HepG2 (cell line): ENCODE measurements around the gene SLC24A4. TPM values are rescaled to one million over a fixed set of nuclear protein-coding genes. Genes with fewer than 3 reads are reported as not detected.
A peak's percentile ranks its signal among the peaks of the same experiment; 100 is the strongest.

Experiments used
- ATAC-seq: fragments of 200-7000 bp; cut with Tn5 transposase; 3 replicates; pipeline ENCODE4 v1.9.1; 2020; ENCODE audit warnings: mild to moderate bottlenecking, moderate library complexity
- BruUV-seq: library from RNA; stranded (reverse); fragments of 400-500 nt; replicated peaks from 2 replicates; lab custom pipeline; 2021; lab: Mats Ljungman, UMichigan
- CTCF ChIA-PET: fragments of 300-600 bp; formaldehyde crosslinking; extraction: SDS; loops from one replicate; lab custom pipeline; 2021; ENCODE audit warnings: low total read pairs, inconsistent platforms, low intra/inter-chr PET ratio; lab: Yijun Ruan, JAX
- POLR2A ChIA-PET: fragments of 350-600 bp; sonication (Branson Sonifier 250); formaldehyde crosslinking; loops from one replicate; lab custom pipeline; 2020; ENCODE audit warnings: antibody characterized with exemption, inconsistent platforms; lab: Yijun Ruan, JAX
- DNase-seq: peaks from one replicate; pipeline ENCODE4 v3.0.0-alpha.2; 2015; ENCODE audit warnings: low spot score
- FAIRE-seq: peaks from 3 replicates; lab custom pipeline; 2011; peaks lifted over from hg19 to GRCh38; lab: Jason Lieb, UNC
- H2AFZ ChIP-seq: one replicate; pipeline ENCODE4 v1.6.1; 2011; ENCODE audit warnings: low read length, inconsistent platforms
- H3K27ac ChIP-seq: fragments of 300-600 bp; 3 replicates; pipeline ENCODE4 v1.8.0; 2011; ENCODE audit warnings: mixed run types, mild to moderate bottlenecking, mixed read lengths, low read length, inconsistent platforms; ENCODE audit not compliant: insufficient read depth; ENCODE audit errors: extremely low read length
- H3K27me3 ChIP-seq, 2 experiments: fragments of 200-600 bp in 1 of 2; 2 replicates in 1 of 2; 3 replicates in 1 of 2; pipeline versions ENCODE4 v1.6.0 to v1.8.0; 2011; ENCODE audit warnings: low read length in 2 of 2, mild to moderate bottlenecking in 2 of 2, moderate library complexity in 2 of 2, inconsistent platforms in 1 of 2; ENCODE audit not compliant: insufficient read depth in 2 of 2, control insufficient read depth in 1 of 2
- H3K36me3 ChIP-seq, 2 experiments: fragments of 200-600 bp in 1 of 2; replicated peaks in 1 of 2; 2 replicates in 1 of 2; 3 replicates in 1 of 2; pipeline versions ENCODE4 v1.5.1 to v1.8.0; 2011; ENCODE audit warnings: low read length in 2 of 2, inconsistent platforms in 1 of 2; ENCODE audit not compliant: insufficient read depth in 2 of 2, control insufficient read depth in 1 of 2
- H3K4me1 ChIP-seq: 2 replicates; pipeline ENCODE4 v1.5.1; 2012; ENCODE audit warnings: low read length, inconsistent platforms; ENCODE audit not compliant: insufficient read depth
- H3K4me2 ChIP-seq: 2 replicates; pipeline ENCODE4 v1.6.0; 2011; ENCODE audit warnings: low read depth, low read length, inconsistent platforms
- H3K4me3 ChIP-seq, 3 experiments: fragments of 200-600 bp in 1 of 3; sonication (generic), shearing (Covaris generic) in 1 of 3; replicated peaks in 1 of 3; 2 replicates each; pipeline ENCODE4 v1.5.1; 2011 to 2016; ENCODE audit warnings: low read length in 3 of 3, inconsistent platforms in 2 of 3, low read depth in 2 of 3, mild to moderate bottlenecking in 2 of 3, control low read depth in 1 of 3, mixed read lengths in 1 of 3; ENCODE audit not compliant: insufficient read depth in 1 of 3
- H3K79me2 ChIP-seq: one replicate; pipeline ENCODE4 v1.6.1; 2011; ENCODE audit warnings: low read length, inconsistent platforms; ENCODE audit not compliant: insufficient read depth
- H3K9ac ChIP-seq: 2 replicates; pipeline ENCODE4 v1.6.0; 2011; ENCODE audit warnings: mild to moderate bottlenecking, low read depth, low read length, inconsistent platforms; ENCODE audit not compliant: insufficient read depth
- H3K9me3 ChIP-seq: 2 replicates; pipeline ENCODE4 v1.5.1; 2012; ENCODE audit warnings: mild to moderate bottlenecking, low read length
- H4K20me1 ChIP-seq: 2 replicates; pipeline ENCODE4 v1.6.0; 2011; ENCODE audit warnings: inconsistent platforms, mild to moderate bottlenecking, low read length, moderate library complexity; ENCODE audit not compliant: insufficient read depth
- CTCF ChIP-seq: sonication (generic); formaldehyde crosslinking; IDR thresholded peaks from 2 replicates; pipeline ENCODE4 v1.5.0; 2020; ENCODE audit warnings: mild to moderate bottlenecking, missing genetic modification reagents, moderate library complexity
- PAF1 ChIP-seq: IDR thresholded peaks from 2 replicates; pipeline ENCODE4 v1.6.1; 2016; ENCODE audit warnings: missing genetic modification reagents, missing compliant biosample characterization
- SMAD1 ChIP-seq: sonication (generic); formaldehyde crosslinking; IDR thresholded peaks from 2 replicates; pipeline ENCODE4 v1.4.0; 2020; ENCODE audit warnings: missing genetic modification reagents, low read depth, mild to moderate bottlenecking, borderline replicate concordance
- SMAD9 ChIP-seq: sonication (generic); formaldehyde crosslinking; IDR thresholded peaks from 2 replicates; pipeline ENCODE4 v1.5.1; 2020; ENCODE audit warnings: mild to moderate bottlenecking, missing genetic modification reagents
- SNAPC4 ChIP-seq: sonication (generic); formaldehyde crosslinking; IDR thresholded peaks from 2 replicates; pipeline ENCODE4 v1.4.0; 2020; ENCODE audit warnings: mild to moderate bottlenecking, missing genetic modification reagents
- ZNF740 ChIP-seq: sonication (generic); formaldehyde crosslinking; IDR thresholded peaks from 2 replicates; pipeline ENCODE4 v1.4.0; 2020; ENCODE audit warnings: missing genetic modification reagents
- WGBS: methylation state at CpG from one replicate; pipeline ENCODE4 v1.1.6; 2017; ENCODE audit warnings: low lambda C conversion rate; 5-methylcytosine and 5-hydroxymethylcytosine counted together
- in situ Hi-C: cut with HindIII; loops from 2 replicates; pipeline ENCODE4 v1.10.0; 2017; ENCODE audit warnings: low pct_unique_long_range_greater_than_20kb; ENCODE audit not compliant: extremely low pct_ligation_motif_present
- intact Hi-C: fragments of 100-400 bp; cut with micrococcal nuclease; formaldehyde crosslinking; loops from one replicate; pipeline ENCODE4 v1.10.0; 2022; ENCODE audit not compliant: unreplicated experiment
- polyA plus RNA-seq, 8 experiments: library from polyadenylated mRNA; depleted of rRNA in 3 of 8; stranded (reverse) in 7 of 8; unstranded in 1 of 8; fragments of >200 nt; fragmentation: Illumina TruSeq in 4 of 8; extraction: Trizol in 4 of 8; gene quantifications; 2 replicates each; pipeline versions ENCODE4 v1.2.1 to v1.2.3, GENCODE V29; 2011 to 2016; ENCODE audit warnings: low read depth in 4 of 8, missing spikeins in 1 of 8, mixed read lengths in 1 of 8; ENCODE audit not compliant: insufficient read depth in 1 of 8
- total RNA-seq, 5 experiments: library from RNA; depleted of rRNA; stranded (reverse); fragments of >200 nt; fragmentation: Illumina TruSeq; extraction: Trizol; gene quantifications; 2 replicates each; pipeline ENCODE4 v1.2.3, GENCODE V29; 2016; ENCODE audit warnings: low read depth in 1 of 5

Gene SLC24A4
- total and polyA plus RNA-seq, 2 of the 13 experiments (the other 11 are each of a cell fraction or from before 2014, with no cell fraction given), result not detected

DNA sequence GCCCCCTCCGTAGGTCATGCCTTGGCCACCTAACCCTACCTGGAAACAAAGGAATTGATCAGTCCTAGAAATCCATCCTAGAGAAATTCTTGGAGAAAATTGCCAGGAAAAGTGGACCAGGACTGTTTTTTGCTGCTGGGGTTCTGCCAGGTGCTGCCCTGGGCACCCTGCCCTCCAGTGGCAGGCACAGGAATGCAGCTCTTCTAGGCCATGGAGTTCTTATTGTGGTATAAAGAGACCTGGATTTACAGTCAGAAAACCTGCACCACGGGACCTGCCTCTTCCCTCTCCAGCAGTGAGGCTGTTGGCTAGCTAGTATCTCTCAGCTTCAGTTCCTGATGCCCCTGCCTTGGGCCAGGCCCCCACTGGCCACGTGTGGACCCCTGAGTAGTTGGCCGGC, 59.7 kb downstream of the SLC24A4 start:
- no peak overlapping the region for H3K4me3 ChIP-seq
- no peak overlapping the region for H3K27ac ChIP-seq
- H2AFZ ChIP-seq, result no peak overlapping the region
- no peak overlapping the region for H3K9ac ChIP-seq
- ChIA-PET POLR2A (no interaction called here), CTCF (no interaction called here)
- H3K79me2 ChIP-seq, result no peaks in the 10 kb centered on the region
- ATAC-seq (peak; percentile 56), FAIRE-seq (no peak), DNase-seq (no peak)
- 3% methylated on average over 3 of the region's 4 CpGs for WGBS
- H4K20me1 ChIP-seq, result no peaks in the 10 kb centered on the region
- H3K4me1 ChIP-seq, result peaks cover 20% of the 10 kb centered on the region
- no peak overlapping the region for H3K4me2 ChIP-seq
- TF ChIP-seq SMAD1 (CRISPR knock-in tag), result no peak
- peak; percentile 14; the same call in 1 of the 2 replicates for TF ChIP-seq CTCF (CRISPR knock-in tag)
- TF ChIP-seq ZNF740 (CRISPR knock-in tag), result no peak
- no peak for TF ChIP-seq PAF1 (CRISPR knock-in tag)
- TF ChIP-seq SNAPC4 (CRISPR knock-in tag), result no peak
- no peak for TF ChIP-seq SMAD9 (CRISPR knock-in tag)
- no peaks in the 10 kb centered on the region for H3K9me3 ChIP-seq
- H3K36me3 ChIP-seq, result no peaks in the 10 kb centered on the region
- BruUV-seq, result no TSS peak
- in situ Hi-C loops, result no loop called here
- H3K27me3 ChIP-seq, result peaks cover 2 to 36% of the 10 kb centered on the region in 2 experiments; a peak in 4 of 5 replicates
- intact Hi-C loops, result no loop called here
